ENCODE measurements around the gene SYTL5. TPM values are rescaled to one million over a fixed set of nuclear protein-coding genes. Genes with fewer than 3 reads are reported as not detected.
"Not testable (repeated sequence)": the region's sequence is repeated elsewhere in the genome, so short reads cannot be mapped to it uniquely, and the experiment has no call there.

SYTL5 gene
- under 0.01 and 2.4 TPM in 2 replicates for total RNA-seq

- DNase-seq (ENCODE audit: low read depth), result peak; percentile 28
These were observed at the start of gene SYTL5 for GRCh38 chrX:38006291-38006690. TSS of gene SYTL5 (plus strand) at chrX:38006553. CDS start at chrX:38033890, 27,337 bp downstream.

DNA sequence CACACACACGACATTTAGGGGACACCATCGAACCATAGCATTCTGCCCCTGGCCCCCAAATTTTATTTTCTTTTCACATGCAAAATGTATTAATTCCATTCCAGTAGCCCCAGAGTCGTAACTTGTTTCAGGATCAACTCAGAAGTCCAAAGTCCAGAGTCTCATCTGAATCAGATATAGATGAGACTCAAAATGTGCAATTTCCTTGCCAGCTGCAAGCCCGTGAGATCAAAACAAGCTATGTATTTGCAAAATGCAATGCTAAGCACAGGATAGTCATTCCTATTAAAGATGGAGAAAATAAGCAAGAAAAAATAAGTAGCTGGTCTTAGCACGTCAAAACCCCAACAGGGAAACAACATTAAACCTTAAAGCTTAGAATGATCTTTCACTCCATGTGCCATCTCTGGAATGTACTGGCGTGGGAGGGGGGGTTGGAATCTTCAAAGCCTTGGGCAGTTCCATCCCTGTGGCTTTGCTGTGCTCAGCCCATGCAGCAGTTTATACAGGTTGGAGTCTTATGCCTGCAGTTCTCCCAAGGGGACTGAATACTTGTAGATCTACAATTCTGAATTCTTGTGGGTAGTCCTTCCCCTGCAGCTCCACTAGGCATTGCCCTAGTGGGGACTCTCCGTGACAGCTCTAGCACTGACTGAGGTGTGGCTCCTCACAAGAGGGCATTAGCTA is 47.7 kb upstream of the SYTL5 start:
- peak; percentile 65 for DNase-seq (ENCODE audit: low read depth)

GRCh38 chrX:37959212-37960021 is 46.9 kb upstream of the SYTL5 start:
- DNase-seq (ENCODE audit: low read depth), result peak; percentile 69

DNA sequence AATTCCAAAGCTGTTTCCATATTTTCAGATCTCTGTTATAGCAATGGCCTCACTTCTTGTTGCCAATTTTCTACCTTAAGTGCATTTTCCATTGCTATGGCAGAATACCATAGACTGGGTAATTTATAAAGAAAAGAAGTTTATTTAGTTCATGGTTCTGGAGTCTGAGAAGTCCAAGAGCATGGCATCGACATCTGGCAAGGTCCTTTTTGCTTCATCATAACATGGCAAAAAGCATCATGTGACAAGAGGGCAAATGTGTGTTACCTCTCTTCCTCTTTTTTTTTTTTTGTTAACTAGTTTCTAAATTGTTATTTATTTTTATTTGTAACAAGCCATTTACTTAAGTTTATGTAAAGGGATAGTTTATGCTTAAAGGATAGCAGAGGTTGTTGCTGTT is 45.2 kb upstream of the SYTL5 start:
- DNase-seq (ENCODE audit: low read depth), result no peak

GRCh38 chrX:37967714-37968113 is 38.6 kb upstream of the SYTL5 start:
- DNase-seq (ENCODE audit: low read depth), result no peak

GRCh38 chrX:37975421-37975820 is 30.9 kb upstream of the SYTL5 start:
- DNase-seq (ENCODE audit: low read depth), result no peak

DNA sequence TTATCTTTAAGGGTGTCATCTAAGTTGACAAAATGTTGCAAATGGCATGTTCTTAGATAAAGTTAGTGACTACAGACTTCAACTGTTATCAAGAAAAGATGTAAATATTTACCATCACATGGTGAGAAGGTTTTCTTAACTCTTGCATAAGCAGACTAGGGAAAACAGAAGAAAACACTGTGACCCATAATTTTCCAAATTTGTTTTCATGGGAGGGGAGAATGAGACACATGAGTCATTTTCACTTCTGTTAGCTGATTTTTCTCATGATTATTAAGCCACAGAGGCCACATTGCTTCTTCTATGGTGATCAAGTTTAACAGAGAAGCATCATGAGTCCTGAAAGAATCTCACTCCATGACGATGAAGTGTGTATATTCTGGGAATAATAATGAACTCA is 30.2 kb upstream of the SYTL5 start:
- no peak for DNase-seq (ENCODE audit: low read depth)

- DNase-seq (ENCODE audit: low read depth), result no peak
These were observed 21.5 kb upstream of the SYTL5 start for GRCh38 chrX:37984880-37985279.

- DNase-seq (ENCODE audit: low read depth), result peak; percentile 60
These were observed 19.5 kb upstream of the SYTL5 start for GRCh38 chrX:37986893-37987292.

GRCh38 chrX:37989304-37989703 is 17.0 kb upstream of the SYTL5 start:
- DNase-seq (ENCODE audit: low read depth), result no peak

DNA sequence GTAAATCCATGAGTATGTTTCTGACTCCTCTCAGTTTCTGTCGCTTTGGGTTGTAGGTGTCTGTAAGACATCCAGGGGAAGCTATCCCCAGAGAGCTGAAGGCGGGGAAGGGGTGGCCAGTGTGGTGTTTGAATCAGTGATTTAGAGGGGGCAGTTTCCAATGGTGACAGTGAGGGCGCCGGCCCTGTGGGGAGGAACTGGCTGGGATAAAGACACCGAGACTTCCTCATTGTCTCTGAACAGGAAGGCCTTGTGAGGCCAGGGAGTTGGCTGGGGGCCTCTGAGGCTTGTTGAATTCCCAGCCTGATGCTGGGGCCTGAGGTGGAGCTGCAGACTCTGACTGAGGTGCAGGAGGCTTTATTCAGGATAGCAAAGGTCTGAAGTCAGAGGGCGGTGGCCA is 15.1 kb upstream of the SYTL5 start:
- DNase-seq (ENCODE audit: low read depth), result not testable (repeated sequence)

DNA sequence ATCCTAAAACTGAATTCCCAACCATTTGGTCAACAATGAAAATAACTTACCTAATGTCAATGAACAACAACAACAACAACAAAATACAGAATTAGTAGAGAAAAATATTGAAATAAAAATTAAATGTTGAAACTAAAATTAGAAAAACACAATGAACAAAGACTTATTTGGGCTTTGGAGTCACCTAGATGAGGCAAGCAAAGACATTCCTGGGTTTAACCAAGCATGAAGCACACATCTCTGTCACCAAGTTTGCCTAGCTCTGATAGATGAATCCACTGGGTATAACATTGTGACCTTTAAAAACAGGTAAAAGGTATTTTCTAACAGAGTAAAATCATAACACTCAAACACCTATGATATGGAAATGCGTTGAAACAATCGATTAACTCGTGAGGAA is 13.2 kb upstream of the SYTL5 start:
- DNase-seq (ENCODE audit: low read depth), result peak; percentile 41

DNA sequence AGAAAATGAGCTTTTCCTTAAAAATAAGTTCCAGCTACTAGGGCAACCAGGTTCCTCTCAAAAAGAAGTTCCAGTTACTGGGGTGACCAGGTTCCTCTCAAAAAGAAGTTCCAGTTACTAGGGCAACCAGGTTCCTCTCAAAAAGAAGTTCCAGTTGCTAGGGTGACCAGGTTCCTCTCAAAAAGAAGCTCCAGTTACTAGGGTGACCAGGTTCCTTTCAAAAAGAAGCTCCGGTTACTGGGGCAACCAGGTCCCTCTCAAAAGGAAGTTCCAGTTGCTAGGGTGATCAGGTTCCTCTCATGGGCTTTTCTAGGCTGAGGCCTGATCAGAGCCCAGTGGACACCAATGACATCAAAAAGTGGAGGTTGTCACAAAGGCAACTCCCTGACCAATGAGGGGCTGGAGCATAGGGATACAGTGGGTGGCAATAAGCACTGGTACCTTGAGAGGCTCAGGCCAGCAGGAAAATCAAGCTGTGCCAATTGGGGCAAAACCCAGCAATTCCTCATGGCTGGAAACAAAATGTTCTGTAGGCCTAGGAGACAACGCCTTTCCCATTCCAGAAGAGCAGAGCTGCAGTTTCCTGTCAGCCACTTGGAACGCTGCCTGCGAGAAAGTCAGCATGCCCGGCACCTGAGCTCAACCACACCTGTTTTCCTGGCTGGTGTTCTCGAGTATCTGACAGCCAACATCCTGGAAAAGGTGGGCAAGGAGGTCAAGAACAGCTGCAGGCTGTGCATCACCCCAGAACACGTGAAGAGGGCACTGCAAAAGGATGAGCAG is 12.3 kb upstream of the SYTL5 start:
- peak; percentile 34 for DNase-seq (ENCODE audit: low read depth)

GRCh38 chrX:37995428-37995827 is 10.9 kb upstream of the SYTL5 start:
- no peak for DNase-seq (ENCODE audit: low read depth)

GRCh38 chrX:37997096-37997495 is 9.3 kb upstream of the SYTL5 start:
- no peak for DNase-seq (ENCODE audit: low read depth)

DNA sequence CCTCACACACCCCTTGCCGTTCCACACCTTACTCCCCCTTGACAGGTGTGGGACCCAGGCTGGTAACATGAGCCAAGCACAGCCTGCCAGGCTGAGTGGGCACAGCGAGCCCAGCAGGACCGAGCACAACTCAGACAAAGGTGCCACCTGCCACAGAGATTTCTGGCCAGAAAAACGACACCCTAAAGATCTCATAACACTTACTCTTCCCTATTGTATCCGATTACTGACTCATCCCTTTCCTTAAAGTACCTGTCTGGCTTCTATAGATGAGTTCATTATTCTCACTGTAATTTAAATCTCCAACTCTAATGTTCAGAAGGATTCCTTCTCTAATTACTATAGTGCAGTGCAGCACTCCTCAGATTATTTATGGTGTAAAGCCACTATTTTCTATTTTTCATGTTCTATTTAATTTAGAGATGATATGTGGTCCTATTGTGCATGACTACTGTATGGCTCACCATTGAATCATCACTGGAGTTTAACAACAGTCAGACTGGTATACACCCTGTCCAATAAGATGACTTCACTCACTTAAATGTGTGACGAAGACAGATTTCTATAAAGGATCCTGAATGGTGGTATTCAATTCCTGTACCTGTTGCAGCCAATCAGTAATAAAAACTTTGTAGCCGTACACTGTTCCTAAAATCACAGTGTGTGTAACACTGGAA is 7.6 kb upstream of the SYTL5 start:
- peak; percentile 45 for DNase-seq (ENCODE audit: low read depth)

GRCh38 chrX:38000706-38001105 is 5.6 kb upstream of the SYTL5 start:
- no peak for DNase-seq (ENCODE audit: low read depth)

DNA sequence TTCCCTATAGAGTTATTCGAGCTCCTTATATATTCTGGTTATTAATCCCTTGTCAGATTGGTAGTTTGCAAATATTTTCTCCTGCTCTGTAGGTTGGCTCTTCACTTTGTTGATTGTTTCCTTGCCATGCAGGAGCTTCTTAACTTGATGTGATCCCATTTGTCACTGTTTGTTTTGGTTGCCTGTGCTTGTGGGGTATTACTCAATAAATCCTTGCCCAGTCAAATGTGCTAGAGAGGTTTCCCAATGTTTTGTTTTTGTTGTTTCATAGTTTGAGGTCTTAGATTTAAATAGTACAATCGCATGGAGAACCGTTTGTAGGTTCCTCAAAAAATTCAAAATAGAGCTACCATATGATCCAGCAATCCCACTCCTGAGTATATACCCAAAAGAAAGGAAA is 2.3 kb upstream of the SYTL5 start:
- DNase-seq (ENCODE audit: low read depth), result no peak

DNA sequence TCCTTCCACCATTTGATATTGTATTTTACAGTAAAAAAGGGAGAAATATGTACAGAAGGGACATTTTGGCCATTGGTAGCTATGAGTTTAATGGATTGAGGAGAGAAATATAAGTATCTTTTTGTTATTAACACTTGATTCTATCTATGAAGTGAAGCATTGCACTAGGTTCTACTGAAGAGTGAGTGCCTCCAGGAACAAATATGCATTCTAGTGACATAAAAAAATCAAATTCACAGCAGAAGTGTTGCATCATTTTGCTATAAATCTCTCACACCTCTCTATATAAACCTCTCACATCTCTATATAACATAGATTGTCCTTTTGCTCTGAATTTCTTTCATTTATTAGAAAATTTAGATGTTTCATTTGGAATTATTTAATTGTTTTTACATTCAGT is 425 bp downstream of the SYTL5 start:
- no peak for DNase-seq (ENCODE audit: low read depth)

DNA sequence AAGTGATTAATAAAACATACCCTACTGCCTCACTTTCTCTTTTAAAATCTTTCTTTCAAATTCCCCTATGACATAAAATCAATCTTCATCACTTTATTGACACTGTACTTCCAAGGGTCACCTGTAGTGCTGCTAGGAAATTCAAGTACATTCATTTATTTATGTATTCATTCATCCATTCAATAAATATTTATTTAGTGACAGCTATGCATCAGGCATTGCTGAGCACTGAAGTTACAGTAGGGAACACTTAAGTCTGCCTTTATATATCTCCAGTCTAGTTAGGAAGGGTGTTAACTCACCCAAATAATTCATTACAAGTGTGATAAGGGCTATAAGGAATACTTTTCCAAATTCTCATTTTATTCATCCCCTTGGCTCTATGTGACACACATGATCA is 2.3 kb downstream of the SYTL5 start:
- DNase-seq (ENCODE audit: low read depth), result no peak

DNA sequence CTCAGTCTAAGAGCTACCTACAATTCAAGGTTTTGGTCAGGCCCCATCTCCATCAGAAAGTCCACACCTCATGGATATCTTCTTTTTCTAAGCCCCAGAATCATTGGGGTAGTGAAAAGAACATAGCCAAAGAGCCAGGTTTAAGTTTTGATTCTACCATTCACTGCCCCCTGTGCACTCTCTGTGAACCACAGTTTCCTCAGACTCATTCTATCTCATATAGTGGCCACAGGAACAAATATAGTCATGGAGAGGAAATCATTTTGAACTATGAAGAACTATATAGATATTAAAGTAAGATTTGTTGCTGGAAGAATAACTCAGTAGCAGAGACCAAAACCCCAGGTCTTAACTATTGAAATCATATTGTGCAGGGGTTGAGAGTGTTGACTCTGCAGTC is 3.3 kb downstream of the SYTL5 start:
- DNase-seq (ENCODE audit: low read depth), result no peak
